NCI-H2227 (cell line): Measurements from ENCODE around the gene RNPEPL1.

Experiments used
- DNase-seq: peaks from one replicate; lab custom pipeline; 2025; ENCODE audit not compliant: unreplicated experiment; lab: John Stamatoyannopoulos, UW

The RNPEPL1 gene

DNA sequence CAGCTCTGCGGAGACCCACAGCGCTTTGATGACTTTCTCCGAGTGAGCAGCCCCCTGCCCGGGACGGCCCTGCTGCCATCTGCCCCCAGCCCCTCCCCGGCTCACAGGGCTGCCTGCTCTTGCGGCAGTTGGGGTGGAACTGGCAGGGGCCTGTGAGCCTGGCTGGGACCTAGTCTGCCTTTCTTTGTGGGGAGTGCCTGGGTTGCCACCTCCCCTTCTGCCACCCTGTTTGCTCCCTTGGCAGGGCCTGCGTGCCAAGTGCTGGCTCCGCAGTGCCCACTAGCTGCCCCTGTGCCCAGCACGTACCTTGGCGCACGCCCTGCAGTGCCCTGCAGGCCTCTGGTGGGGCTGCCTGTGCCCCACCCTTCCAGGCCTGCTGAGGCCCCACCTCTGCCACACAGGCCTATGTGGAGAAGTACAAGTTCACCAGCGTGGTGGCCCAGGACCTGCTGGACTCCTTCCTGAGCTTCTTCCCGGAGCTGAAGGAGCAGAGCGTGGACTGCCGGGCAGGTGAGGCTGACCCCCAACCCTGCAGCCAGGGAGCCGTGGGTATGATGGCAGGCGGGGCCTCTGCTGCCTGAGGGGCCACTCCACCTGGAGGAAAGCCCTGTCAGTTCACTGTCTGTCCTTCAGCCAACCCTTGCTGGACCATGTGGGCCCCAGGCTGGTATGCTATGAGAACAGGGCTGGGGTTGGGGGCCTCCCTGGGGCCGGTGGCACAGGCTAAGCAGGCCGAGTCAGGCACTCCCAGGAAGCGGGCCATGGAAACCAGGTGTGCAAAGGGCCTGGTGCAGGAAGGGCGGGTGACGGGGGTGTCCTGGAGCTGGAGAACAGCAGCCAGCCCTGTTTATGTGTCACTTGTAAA is 7.0 kb downstream of the RNPEPL1 start:
- no peak for DNase-seq

DNA sequence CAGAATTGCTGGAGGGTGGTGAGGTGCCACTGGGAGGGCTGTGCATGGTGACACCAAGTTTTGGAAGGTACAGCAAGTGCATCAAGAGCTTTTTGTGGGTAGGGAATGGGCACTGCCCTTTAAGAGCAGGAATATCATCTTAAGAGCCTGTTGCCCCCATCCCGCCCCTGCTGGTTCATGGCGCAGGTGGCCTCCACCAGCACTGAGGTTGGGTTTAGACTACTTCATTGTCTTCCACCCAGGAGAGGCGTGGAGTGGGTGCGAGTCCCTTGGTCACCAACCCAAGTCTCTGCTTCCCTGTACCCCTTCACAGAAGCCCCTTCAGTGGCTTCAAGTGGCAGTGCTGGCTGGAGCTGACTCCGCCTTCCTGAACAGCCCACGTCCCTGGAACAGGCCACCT is 7.8 kb downstream of the RNPEPL1 start:
- no peak for DNase-seq

- DNase-seq, result no peak
These were observed 8.3 kb downstream of the RNPEPL1 start for GRCh38 chr2:240576436-240577205.

DNA sequence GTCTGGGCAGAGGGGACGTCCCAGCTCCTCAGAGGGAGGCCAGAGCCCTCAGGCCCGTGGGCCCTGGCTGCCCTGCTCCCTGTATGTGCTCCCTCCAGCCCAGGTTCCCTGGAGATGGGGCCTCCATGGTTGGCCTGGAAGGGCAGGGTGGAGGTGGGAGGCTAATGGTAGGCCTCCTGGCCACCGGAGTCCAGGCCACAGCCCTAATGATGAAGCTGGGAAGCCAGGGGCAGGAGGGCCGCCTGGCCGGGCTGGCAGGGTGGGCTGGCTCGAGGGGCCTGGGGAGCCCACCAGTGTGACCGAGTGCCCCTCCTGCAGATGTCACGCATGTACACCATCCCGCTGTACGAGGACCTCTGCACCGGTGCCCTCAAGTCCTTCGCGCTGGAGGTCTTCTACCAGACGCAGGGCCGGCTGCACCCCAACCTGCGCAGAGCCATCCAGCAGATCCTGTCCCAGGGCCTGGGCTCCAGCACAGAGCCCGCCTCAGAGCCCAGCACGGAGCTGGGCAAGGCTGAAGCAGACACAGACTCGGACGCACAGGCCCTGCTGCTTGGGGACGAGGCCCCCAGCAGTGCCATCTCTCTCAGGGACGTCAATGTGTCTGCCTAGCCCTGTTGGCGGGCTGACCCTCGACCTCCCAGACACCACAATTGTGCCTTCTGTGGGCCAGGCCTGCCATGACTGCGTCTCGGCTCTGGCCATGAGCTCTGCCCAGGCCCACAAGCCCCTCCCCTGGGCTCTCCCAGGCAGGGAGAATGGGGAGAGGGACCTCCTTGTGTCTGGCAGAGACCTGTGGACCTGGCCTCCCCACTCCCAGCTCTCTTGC is 9.2 kb downstream of the RNPEPL1 start:
- DNase-seq, result no peak

DNA sequence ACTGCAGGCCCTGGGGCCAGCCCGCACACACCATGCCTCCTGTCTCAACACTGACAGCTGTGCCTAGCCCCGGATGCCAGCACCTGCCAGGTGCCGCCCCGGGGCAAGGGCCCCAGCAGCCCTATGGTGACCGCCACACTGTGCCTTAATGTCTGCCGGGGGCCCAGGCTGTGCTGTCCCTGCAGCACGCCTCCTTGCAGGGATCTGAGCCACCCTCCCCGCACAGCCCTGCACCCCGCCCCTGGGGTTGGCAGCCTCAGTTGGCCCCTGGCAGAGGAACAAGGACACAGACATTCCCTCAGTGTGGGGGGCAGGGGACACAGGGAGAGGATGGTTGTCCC is 9.8 kb downstream of the RNPEPL1 start:
- DNase-seq, result no peak

GRCh38 chr2:240578488-240578887 is 10.2 kb downstream of the RNPEPL1 start:
- no peak for DNase-seq

- DNase-seq, result no peak
These were observed 10.9 kb downstream of the RNPEPL1 start for GRCh38 chr2:240579071-240579762.

- no peak for DNase-seq
These were observed 11.7 kb downstream of the RNPEPL1 start for GRCh38 chr2:240579771-240580614.

DNA sequence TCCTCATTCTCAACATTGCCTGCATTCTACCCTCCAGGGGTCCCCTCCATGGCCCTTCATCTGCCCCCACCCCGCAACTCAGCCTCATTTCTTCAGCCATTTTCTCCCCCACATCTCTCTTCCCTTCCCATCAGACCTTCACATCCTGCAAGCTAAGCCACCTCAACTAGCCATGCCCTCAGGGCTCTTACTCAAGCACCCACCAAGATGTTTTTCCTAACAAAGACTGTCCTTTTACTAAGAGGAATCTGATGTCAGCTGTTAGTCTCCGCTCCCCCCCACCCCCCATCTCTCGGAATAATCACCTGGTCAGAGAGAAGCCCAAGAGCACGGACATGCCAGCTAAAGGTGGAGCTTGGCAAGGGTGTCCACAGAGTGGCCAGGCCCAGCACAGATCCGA is 13.5 kb downstream of the RNPEPL1 start:
- DNase-seq, result no peak

DNA sequence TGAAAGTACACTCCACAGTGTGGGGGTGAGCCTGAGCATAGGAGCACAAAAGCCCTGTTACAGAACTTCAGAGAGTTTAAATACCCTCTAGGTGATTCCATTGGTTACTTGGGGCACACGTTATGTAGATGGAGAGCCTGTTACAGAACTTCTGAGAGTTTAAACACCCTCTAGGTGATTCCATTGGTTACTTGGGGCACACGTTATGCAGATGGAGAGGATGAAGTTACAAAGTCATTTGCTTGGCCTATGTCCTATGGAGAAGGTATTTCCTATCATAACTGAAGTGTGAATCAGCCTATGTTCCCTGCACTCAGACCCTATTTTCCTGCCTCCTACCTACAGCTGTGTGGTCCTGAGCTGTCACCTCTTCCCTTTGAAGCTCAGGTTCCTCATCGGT is 14.5 kb downstream of the RNPEPL1 start:
- no peak for DNase-seq

DNA sequence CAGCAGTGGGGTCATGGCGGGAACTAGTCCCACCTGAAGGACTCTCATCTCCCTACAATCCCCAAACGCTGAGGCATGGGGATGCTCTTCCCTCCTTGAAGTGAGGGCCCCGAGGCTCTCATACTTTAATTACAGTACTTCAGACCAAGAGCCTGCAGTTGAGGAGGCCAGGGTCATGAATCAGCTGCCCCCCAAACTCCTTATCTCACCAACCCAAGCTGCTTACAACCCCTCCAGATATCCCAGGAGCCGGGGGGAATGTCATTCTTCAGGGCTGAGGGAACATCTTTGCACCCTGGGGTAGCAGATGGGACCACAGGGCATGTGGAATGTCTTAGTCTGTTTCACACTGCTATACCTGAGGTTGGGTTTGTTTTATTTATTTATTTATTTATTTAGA is 15.5 kb downstream of the RNPEPL1 start:
- no peak for DNase-seq

DNA sequence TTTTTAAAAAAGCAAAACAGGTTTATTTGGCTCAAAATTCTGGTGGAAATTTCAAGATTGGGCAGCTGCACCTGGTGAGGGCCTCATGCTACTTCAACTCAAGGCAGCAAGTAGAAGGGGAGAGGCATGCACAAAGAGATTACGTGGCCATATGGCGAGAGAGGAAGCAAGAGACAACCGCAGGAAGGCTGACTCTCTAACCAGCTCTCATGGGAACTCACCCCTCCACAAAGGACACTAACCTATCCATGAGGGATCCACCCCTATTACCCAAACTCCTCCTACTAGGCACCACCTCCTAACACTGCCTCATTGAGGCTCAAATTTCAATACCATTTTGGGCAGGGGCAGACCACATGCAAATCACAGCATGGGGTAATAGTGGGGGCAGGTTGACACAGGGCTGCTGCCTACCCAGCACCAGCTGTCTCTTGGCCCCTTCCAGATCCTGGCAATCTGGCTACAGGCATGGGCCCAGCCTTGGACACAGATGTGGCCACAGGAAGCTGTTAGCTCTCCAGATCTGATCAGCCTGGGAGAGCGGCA is 16.3 kb downstream of the RNPEPL1 start:
- no peak for DNase-seq

DNA sequence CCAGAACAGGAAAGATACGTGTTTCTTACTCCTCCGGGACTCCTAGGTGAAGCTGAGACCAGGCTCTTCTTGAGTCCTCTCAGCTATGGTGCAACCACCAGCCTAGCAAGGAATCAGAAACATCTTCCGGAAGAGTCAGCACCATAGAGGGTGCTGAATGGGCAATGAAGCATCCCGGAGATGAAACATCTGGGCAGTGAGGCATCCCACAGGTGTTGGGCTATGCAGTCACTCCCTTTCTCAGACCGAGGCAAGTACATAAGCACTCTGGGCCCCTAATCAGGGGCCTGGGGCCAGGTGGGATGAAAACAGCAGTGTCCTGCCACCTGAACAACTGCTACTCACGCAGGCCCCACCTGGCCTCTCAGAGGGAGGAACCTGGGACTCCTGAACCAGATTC is 16.8 kb downstream of the RNPEPL1 start:
- DNase-seq, result no peak

DNA sequence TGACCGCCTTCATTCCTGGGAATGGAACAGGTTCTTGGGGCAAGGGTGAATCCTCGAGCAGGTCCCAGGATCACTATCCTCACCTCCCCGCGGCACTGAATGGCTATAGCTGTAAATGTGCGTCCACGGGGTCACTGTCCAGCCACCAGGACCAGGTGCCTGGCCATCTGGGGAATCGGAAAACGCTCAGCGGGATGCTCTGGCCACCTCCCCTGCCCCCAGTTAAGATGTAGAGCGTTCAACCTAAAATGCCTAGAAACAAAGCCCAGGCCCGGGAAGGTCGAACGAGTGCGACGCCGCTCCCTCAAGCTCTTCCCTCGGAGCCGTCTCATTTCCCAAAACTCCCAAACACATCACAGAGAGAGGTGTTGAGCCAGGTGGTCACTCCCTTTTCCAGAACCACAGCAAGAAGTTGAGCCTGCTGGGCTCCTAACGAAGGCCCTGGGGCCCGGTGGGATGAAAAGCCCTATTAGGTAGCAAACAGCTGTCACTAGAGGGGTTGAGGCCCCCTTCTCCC is 17.5 kb downstream of the RNPEPL1 start:
- DNase-seq, result no peak

- peak; percentile 99 for DNase-seq
These were observed 18.1 kb downstream of the RNPEPL1 start, which contains the start of gene CAPN10 for GRCh38 chr2:240586198-240586918. Gene CAPN10 (plus strand): TSS chr2:240586734. CDS start chr2:240586912, 178 bp downstream.

DNA sequence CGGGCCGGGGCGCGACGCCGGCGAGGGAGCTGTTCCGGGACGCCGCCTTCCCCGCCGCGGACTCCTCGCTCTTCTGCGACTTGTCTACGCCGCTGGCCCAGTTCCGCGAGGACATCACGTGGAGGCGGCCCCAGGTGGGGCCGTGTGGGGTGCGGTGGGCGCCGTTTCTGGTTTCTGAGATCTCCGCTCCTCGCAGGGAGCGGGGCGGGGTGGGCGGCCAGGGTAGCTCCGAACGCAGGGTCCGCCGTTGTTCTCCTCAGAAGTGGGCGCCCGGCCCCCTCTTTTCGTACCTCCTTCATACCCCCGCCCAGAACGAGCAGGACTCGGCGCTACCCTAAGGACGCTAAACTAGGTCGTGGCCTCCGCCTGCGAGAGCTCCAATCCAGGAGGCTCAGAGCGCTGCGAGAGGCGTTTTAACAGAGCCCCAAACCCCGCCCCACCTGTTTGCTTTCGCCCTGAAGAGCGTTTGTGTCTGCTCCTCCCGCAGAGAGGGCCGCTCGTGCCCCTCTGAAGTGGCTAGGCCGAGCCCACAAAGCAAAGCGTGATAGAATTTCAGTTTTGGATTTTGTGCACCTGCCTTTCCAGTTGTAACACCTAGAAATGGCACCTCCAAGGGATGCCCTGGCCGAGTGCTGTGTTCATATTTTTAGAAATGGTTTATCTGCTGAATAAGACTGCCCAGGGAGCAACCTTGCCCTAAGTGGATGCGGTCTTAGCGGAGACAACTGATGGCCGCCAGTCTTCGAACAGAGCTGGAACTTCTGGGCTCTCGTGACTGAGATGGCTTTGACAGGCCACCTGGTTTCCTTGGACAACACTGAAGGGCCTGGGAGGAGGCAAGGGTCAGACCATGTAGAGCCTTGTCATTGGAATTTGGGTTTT is 18.9 kb downstream of the RNPEPL1 start:
- peak; percentile 78 for DNase-seq

- no peak for DNase-seq
These were observed 19.8 kb downstream of the RNPEPL1 start for GRCh38 chr2:240588006-240588655.
